ENCODE data around the gene GCK.

GCK gene

DNA sequence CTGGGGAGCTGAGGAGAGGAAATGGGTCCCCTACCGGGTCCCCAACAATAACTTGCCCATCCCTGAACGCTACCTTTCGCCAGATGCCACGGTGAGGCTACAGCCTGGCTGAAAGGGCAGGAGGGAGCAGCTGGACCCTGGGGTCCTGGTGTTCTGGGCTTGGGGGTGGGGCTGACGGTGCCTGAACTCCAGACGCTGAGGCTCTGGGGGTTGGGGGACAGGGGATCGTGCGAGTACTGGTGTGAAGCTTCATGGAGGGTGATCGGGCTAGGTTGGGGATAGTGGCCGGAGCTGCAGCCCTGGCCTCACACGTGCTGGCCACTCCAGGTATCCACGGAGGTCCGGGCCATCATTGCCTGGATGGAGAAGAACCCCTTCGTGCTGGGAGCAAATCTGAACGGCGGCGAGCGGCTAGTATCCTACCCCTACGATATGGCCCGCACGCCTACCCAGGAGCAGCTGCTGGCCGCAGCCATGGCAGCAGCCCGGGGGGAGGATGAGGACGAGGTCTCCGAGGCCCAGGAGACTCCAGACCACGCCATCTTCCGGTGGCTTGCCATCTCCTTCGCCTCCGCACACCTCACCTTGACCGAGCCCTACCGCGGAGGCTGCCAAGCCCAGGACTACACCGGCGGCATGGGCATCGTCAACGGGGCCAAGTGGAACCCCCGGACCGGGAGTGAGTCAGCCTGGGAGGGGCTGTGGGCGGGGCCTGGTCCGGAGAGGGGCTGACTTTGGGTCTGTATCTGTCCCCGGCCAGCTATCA is 76.8 kb downstream of the GCK start:
- peaks cover 49% of the 10 kb centered on the region for H3K36me3 ChIP-seq (ENCODE audit: control insufficient read depth, insufficient read depth, low read length)
- H3K4me3 ChIP-seq (ENCODE audit: low read depth, low read length), result peak overlapping the region; percentile 30
- no peaks in the 10 kb centered on the region for H3K9me3 ChIP-seq (ENCODE audit: control insufficient read depth, insufficient read depth, low read length)
- H3K9ac ChIP-seq (ENCODE audit: low read depth, low read length), result no peak overlapping the region
- no peaks in the 10 kb centered on the region for H3K27me3 ChIP-seq (ENCODE audit: control insufficient read depth, insufficient read depth, low read length)
- no peaks in the 10 kb centered on the region for H3K4me1 ChIP-seq (ENCODE audit: control insufficient read depth, insufficient read depth, low read length)

DNA sequence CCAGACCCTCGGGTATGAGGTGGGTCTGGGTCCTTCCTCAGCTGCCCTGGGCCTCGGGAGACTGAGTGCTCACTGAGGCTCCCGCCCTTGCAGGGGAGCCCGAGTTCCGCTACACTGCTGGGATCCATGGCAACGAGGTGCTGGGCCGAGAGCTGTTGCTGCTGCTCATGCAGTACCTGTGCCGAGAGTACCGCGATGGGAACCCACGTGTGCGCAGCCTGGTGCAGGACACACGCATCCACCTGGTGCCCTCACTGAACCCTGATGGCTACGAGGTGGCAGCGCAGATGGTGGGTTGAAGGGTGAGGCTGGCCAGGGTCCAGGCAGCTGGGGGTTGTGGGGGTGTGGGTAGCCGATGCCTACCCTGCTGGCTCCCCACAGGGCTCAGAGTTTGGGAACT is 77.5 kb downstream of the GCK start:
- peaks cover 43% of the 10 kb centered on the region for H3K36me3 ChIP-seq (ENCODE audit: control insufficient read depth, insufficient read depth, low read length)
- no peaks in the 10 kb centered on the region for H3K4me1 ChIP-seq (ENCODE audit: control insufficient read depth, insufficient read depth, low read length)

DNA sequence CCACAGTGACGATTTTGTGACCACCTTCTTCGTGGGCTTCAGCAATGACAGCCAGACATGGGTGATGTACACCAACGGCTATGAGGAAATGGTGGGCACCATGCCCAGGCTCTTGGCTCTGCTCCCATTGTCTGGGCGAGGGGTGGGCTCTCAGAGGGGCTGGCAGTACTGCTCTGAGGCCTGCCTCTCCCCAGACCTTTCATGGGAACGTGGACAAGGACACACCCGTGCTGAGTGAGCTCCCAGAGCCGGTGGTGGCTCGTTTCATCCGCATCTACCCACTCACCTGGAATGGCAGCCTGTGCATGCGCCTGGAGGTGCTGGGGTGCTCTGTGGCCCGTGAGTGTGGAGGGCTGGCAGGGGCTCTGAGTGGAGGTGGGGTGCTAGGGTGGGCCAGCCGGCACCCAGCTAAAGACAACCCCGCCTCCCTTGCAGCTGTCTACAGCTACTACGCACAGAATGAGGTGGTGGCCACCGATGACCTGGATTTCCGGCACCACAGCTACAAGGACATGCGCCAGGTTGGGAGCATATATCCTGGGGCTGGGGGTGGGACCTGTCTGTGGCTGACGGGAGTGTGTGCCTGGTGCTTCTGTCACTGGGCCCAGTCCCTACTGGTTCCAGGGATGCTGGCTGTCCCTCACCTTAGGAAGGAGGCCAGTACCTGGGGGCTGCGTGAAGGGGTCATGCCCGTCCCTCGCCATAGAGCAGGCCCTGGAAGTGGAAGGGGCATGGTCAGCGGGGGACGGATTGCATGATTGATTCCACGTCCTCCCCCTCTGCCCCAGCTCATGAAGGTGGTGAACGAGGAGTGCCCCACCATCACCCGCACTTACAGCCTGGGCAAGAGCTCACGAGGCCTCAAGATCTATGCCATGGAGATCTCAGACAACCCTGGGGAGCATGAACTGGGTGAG is 78.3 kb downstream of the GCK start:
- Histone ChIP-seq H3K4me1 (ENCODE audit: control insufficient read depth, insufficient read depth, low read length) (no peaks in the 10 kb centered on the region), H3K9me3 (ENCODE audit: control insufficient read depth, insufficient read depth, low read length) (no peaks in the 10 kb centered on the region), H3K9ac (ENCODE audit: low read depth, low read length) (no peak overlapping the region), H3K4me3 (ENCODE audit: low read depth, low read length) (no peak overlapping the region), H3K36me3 (ENCODE audit: control insufficient read depth, insufficient read depth, low read length) (peaks cover 35% of the 10 kb centered on the region), H3K27me3 (ENCODE audit: control insufficient read depth, insufficient read depth, low read length) (peaks cover 1% of the 10 kb centered on the region)

More for the DNA sequence above, 77.5 kb downstream of the GCK start:
- Histone ChIP-seq H3K9me3 (ENCODE audit: control insufficient read depth, insufficient read depth, low read length) (no peaks in the 10 kb centered on the region), H3K27me3 (ENCODE audit: control insufficient read depth, insufficient read depth, low read length) (no peaks in the 10 kb centered on the region), H3K9ac (ENCODE audit: low read depth, low read length) (no peak overlapping the region), H3K4me3 (ENCODE audit: low read depth, low read length) (no peak overlapping the region)

DNA sequence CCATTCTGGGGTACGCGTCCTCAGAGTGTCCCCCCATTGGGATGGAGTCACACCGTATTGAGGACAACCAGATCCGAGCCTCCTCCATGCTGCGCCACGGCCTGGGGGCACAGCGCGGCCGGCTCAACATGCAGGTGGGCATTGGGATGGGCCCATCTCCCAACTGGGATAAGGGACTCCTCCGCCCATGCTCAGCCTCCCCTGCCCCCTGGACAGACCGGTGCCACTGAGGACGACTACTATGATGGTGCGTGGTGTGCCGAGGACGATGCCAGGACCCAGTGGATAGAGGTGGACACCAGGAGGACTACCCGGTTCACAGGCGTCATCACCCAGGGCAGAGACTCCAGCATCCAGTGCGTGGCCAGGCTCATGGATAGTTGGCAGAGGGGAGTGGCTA is 79.2 kb downstream of the GCK start:
- Histone ChIP-seq H3K27me3 (ENCODE audit: control insufficient read depth, insufficient read depth, low read length) (peaks cover 11% of the 10 kb centered on the region), H3K9me3 (ENCODE audit: control insufficient read depth, insufficient read depth, low read length) (no peaks in the 10 kb centered on the region), H3K9ac (ENCODE audit: low read depth, low read length) (no peak overlapping the region), H3K4me1 (ENCODE audit: control insufficient read depth, insufficient read depth, low read length) (no peaks in the 10 kb centered on the region), H3K36me3 (ENCODE audit: control insufficient read depth, insufficient read depth, low read length) (peaks cover 26% of the 10 kb centered on the region), H3K4me3 (ENCODE audit: low read depth, low read length) (no peak overlapping the region)

DNA sequence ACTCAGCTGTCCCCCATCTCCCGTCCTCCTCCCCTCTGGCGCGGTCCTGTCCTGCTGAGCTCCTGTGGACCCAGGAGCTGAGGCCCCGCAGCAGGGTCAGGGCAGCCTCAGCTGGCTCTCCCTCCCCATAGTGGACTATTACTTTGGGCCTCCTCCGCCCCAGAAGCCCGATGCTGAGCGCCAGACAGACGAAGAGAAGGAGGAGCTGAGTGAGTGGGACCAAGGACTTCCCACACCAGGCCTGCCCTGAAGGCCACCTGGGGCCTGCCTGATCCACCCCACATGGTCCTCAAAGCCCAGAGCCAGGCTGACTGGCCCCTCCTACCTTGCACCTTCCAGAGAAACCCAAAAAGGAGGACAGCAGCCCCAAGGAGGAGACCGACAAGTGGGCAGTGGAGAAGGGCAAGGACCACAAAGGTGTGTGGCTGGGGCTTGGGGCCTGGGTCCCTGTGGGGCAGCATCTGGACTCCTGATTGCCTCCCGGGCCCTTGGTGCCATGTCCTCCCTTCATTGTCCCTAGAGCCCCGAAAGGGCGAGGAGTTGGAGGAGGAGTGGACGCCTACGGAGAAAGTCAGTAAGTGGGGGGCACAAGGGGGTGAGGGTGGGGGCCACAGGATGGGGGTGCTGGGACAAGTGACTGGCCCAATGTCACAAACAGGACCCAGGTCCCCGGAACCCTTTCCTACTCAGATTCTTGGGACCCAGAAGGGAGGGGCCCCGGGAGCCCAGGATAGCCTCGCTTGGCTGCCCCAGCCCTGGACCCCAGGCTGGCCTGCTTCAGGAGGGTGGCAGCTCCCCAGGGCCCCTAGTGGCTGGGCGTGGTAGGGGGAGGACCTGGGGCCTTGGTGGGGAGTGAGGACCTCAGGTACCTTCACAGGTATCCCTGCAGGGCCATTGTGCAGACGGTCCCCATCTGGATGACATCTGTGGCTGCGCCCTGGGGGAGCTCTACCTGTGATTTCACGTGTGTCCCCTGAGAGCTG is 80.2 kb downstream of the GCK start:
- Histone ChIP-seq H3K27me3 (ENCODE audit: control insufficient read depth, insufficient read depth, low read length) (peaks cover 13% of the 10 kb centered on the region), H3K4me3 (ENCODE audit: low read depth, low read length) (no peak overlapping the region), H3K9ac (ENCODE audit: low read depth, low read length) (no peak overlapping the region), H3K9me3 (ENCODE audit: control insufficient read depth, insufficient read depth, low read length) (no peaks in the 10 kb centered on the region), H3K36me3 (ENCODE audit: control insufficient read depth, insufficient read depth, low read length) (peaks cover 16% of the 10 kb centered on the region), H3K4me1 (ENCODE audit: control insufficient read depth, insufficient read depth, low read length) (no peaks in the 10 kb centered on the region)

DNA sequence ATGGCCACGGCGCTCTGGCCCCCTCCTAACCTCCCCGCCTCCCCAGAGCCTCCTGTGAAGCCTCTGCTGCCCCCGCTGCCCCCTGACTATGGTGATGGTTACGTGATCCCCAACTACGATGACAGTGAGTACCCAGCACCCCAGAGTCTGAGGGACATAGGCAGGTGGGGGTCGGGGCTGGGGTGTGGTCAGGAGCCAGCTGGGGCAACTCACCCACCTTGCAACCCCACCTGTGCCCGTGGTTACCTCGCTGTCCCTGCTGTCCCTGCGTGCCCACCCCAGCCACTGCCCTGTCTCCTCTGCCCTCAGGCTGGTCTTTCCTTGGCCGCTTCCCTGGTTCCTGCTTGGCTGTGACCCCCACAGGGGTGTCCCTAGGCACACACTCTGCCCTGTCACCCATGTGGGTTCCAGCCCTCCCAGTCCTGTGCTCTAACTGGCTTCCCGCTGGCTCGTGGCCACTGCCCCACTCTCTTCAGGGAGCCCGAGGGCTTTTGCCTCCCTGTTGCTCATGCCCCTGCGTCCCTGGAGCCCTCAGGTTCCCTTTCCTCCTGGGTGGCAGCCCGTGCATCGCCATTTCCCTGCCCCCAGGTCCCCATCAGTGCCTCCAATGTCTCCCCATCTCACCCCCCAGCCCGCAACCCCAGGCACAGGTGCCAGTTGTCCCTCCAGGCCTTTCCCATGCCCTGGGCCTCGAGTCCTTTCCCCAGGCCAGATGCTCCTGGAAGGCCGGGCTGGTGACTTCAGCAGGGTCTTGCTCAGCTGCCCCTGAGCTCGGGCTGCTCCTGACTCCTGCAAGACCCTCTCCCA is 81.1 kb downstream of the GCK start:
- Histone ChIP-seq H3K9ac (ENCODE audit: low read depth, low read length) (no peak overlapping the region), H3K36me3 (ENCODE audit: control insufficient read depth, insufficient read depth, low read length) (peaks cover 15% of the 10 kb centered on the region)

DNA sequence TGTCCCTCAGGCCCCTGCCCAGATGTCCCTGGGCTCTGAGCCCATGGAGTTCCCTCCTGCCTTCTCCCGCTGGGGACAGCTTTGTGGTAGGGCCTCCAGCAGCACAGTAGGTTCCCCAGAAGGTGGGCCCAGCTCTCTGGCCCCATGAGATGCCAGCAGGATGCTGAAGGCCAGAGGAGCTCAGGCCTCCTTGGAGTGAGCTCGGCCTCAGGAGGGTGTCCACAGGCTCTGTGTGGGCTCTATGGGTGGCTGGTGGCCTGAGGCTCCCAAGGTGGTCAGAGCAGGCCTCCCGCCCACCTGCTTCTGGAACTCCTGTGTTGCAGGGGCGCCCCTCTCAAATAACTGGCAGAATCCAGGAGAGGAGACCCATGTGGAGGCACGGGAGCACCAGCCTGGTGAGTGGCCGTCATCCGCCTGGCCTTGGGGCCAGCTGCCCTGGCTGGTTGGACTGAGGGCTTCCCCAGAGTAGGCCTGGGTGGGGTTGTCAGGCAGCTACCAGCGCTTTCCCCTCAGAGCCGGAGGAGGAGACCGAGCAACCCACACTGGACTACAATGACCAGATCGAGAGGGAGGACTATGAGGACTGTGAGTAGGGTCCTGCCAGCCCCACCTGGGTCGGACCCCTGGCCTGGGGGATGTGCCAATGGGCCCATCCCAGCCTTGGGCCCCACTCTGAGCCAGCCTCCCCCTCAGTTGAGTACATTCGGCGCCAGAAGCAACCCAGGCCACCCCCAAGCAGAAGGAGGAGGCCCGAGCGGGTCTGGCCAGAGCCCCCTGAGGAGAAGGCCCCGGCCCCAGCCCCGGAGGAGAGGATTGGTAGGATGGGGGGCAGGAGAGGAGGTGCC is 81.9 kb downstream of the GCK start:
- Histone ChIP-seq H3K36me3 (ENCODE audit: control insufficient read depth, insufficient read depth, low read length) (peaks cover 15% of the 10 kb centered on the region), H3K9me3 (ENCODE audit: control insufficient read depth, insufficient read depth, low read length) (no peaks in the 10 kb centered on the region), H3K27me3 (ENCODE audit: control insufficient read depth, insufficient read depth, low read length) (peaks cover 20% of the 10 kb centered on the region), H3K9ac (ENCODE audit: low read depth, low read length) (no peak overlapping the region), H3K4me1 (ENCODE audit: control insufficient read depth, insufficient read depth, low read length) (no peaks in the 10 kb centered on the region), H3K4me3 (ENCODE audit: low read depth, low read length) (no peak overlapping the region)

More for the DNA sequence above, 81.1 kb downstream of the GCK start:
- Histone ChIP-seq H3K4me3 (ENCODE audit: low read depth, low read length) (no peak overlapping the region), H3K4me1 (ENCODE audit: control insufficient read depth, insufficient read depth, low read length) (no peaks in the 10 kb centered on the region), H3K27me3 (ENCODE audit: control insufficient read depth, insufficient read depth, low read length) (peaks cover 15% of the 10 kb centered on the region), H3K9me3 (ENCODE audit: control insufficient read depth, insufficient read depth, low read length) (no peaks in the 10 kb centered on the region)

DNA sequence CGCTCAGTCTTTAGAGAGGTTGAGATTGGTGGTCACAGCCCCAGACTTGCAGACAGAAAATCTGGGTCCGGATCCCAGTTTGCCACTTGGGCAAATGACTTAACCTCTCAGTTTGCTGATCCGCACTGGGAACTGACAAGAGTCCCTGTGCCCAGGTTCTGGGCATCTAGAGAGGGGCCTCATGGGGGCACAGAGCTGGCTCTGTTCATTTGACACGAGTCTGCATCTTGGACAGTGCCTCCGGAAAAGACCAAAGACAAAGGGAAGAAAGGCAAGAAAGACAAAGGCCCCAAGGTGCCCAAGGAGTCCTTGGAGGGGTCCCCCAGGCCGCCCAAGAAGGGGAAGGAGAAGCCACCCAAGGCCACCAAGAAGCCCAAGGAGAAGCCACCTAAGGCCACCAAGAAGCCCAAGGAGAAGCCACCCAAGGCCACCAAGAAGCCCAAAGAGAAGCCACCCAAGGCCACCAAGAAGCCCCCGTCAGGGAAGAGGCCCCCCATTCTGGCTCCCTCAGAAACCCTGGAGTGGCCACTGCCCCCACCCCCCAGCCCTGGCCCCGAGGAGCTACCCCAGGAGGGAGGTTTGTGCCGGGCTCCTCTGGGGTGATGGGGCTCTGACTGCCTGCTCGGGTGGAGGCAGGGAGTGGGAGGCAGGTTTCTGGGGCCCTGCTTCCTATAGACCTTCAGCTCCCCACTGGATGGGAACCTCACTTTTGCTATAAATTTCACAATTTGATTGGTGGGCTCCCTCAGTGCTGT is 82.8 kb downstream of the GCK start:
- Histone ChIP-seq H3K36me3 (ENCODE audit: control insufficient read depth, insufficient read depth, low read length) (peaks cover 15% of the 10 kb centered on the region), H3K4me1 (ENCODE audit: control insufficient read depth, insufficient read depth, low read length) (no peaks in the 10 kb centered on the region), H3K9ac (ENCODE audit: low read depth, low read length) (no peak overlapping the region), H3K27me3 (ENCODE audit: control insufficient read depth, insufficient read depth, low read length) (peaks cover 22% of the 10 kb centered on the region), H3K9me3 (ENCODE audit: control insufficient read depth, insufficient read depth, low read length) (no peaks in the 10 kb centered on the region), H3K4me3 (ENCODE audit: low read depth, low read length) (no peak overlapping the region)

DNA sequence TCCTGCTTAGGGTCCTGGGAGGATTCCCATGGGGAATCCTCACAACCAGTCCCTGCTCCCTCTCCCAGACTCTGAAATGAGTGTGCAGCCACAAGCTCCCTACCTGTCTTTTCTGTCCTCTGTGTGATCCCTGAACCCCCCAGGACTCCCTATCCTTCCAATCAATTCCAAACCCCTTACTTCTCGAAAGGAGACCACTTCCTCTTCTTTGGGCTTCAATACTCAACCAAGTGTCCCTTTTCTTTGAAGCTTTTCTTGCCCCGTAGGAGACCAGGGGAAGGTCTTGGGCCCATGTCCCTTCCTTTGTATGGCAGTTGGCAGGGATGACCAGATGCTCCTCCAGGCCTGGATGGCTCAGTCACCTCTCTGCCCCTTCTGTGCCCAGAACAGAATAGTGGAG is 83.4 kb downstream of the GCK start:
- H3K36me3 ChIP-seq (ENCODE audit: control insufficient read depth, insufficient read depth, low read length), result peaks cover 15% of the 10 kb centered on the region
- H3K9me3 ChIP-seq (ENCODE audit: control insufficient read depth, insufficient read depth, low read length), result no peaks in the 10 kb centered on the region
- no peak overlapping the region for H3K9ac ChIP-seq (ENCODE audit: low read depth, low read length)
- H3K4me1 ChIP-seq (ENCODE audit: control insufficient read depth, insufficient read depth, low read length), result no peaks in the 10 kb centered on the region
- H3K4me3 ChIP-seq (ENCODE audit: low read depth, low read length), result peak overlapping the region; percentile 59
- H3K27me3 ChIP-seq (ENCODE audit: control insufficient read depth, insufficient read depth, low read length), result peaks cover 22% of the 10 kb centered on the region

Measured in iPS-15b (cell line).